Liver (tissue), 9 donors: ENCODE results near the gene ANOS1. TPM values are rescaled to one million over a fixed set of nuclear protein-coding genes. Genes with fewer than 3 reads are reported as not detected.

Source experiments
- DNase-seq: peaks from one replicate; pipeline ENCODE4 v3.0.0-alpha.2; 2017; ENCODE audit warnings: low spot score
- H3K27ac ChIP-seq, 2 donors: one replicate each; pipeline ENCODE4 v1.7.0; 2013; ENCODE audit warnings: inconsistent platforms in 2 of 2, low read length in 2 of 2, control low read depth in 1 of 2, low read depth in 1 of 2, mild to moderate bottlenecking in 1 of 2
- H3K27me3 ChIP-seq, 4 donors: one replicate each; pipeline versions ENCODE4 v1.6.1 to v1.7.0; 2013; ENCODE audit warnings: low read length in 3 of 4, inconsistent platforms in 1 of 4, mild to moderate bottlenecking in 1 of 4, moderate library complexity in 1 of 4; ENCODE audit not compliant: control insufficient read depth in 4 of 4, insufficient read depth in 4 of 4
- H3K36me3 ChIP-seq, 4 donors: one replicate each; pipeline versions ENCODE4 v1.6.1 to v1.7.0; 2013; ENCODE audit warnings: low read length in 3 of 4, mild to moderate bottlenecking in 3 of 4, low read depth in 1 of 4, moderate library complexity in 1 of 4; ENCODE audit not compliant: control insufficient read depth in 4 of 4, insufficient read depth in 3 of 4
- H3K4me1 ChIP-seq, 4 donors: one replicate each; pipeline versions ENCODE4 v1.6.1 to v1.7.0; 2013; ENCODE audit warnings: low read length in 3 of 4, mild to moderate bottlenecking in 3 of 4, moderate library complexity in 1 of 4; ENCODE audit not compliant: control insufficient read depth in 4 of 4, insufficient read depth in 4 of 4
- H3K4me3 ChIP-seq, 3 donors: one replicate each; pipeline versions ENCODE4 v1.6.1 to v1.7.0; 2013; ENCODE audit warnings: low read length in 3 of 3, control low read depth in 1 of 3, low read depth in 1 of 3, mild to moderate bottlenecking in 1 of 3
- H3K9ac ChIP-seq, 2 donors: one replicate each; pipeline ENCODE4 v1.7.0; 2013; ENCODE audit warnings: low read length in 2 of 2, mild to moderate bottlenecking in 2 of 2, moderate library complexity in 2 of 2, control low read depth in 1 of 2, low read depth in 1 of 2
- H3K9me3 ChIP-seq, 4 donors: one replicate each; pipeline versions ENCODE4 v1.6.1 to v1.7.0; 2013; ENCODE audit warnings: low read length in 3 of 4; ENCODE audit not compliant: control insufficient read depth in 4 of 4
- CTCF ChIP-seq: fragments of 150-350 bp; IDR thresholded peaks from 2 replicates; pipeline ENCODE4 v1.5.1; 2017; ENCODE audit warnings: improper control_type of control experiment, low read depth, low read length; ENCODE audit not compliant: missing input control
- FOXA1 ChIP-seq: IDR thresholded peaks from 2 replicates; pipeline ENCODE4 v1.6.1; 2016; ENCODE audit warnings: antibody characterized with exemption
- HNF4G ChIP-seq: IDR thresholded peaks from 2 replicates; pipeline ENCODE4 v1.6.1; 2016; ENCODE audit warnings: antibody characterized with exemption
- JUND ChIP-seq, 2 donors: IDR thresholded peaks; 2 replicates each; pipeline ENCODE4 v1.6.1; 2016; ENCODE audit warnings: antibody characterized with exemption in 2 of 2
- NR2F2 ChIP-seq: IDR thresholded peaks from 2 replicates; pipeline ENCODE4 v1.6.1; 2016; ENCODE audit warnings: antibody characterized with exemption
- RAD21 ChIP-seq, 2 donors: IDR thresholded peaks; 2 replicates each; pipeline ENCODE4 v1.6.1; 2016; ENCODE audit warnings: antibody characterized with exemption in 2 of 2, mild to moderate bottlenecking in 2 of 2
- REST ChIP-seq: IDR thresholded peaks from 2 replicates; pipeline ENCODE4 v1.6.1; 2016; ENCODE audit warnings: antibody characterized with exemption, mild to moderate bottlenecking
- TAF1 ChIP-seq: conservative IDR thresholded peaks from 2 replicates; pipeline ENCODE4 v1.6.1; 2016; ENCODE audit warnings: antibody characterized with exemption, mild to moderate bottlenecking
- YY1 ChIP-seq: IDR thresholded peaks from 2 replicates; pipeline ENCODE4 v1.6.1; 2016; ENCODE audit warnings: antibody characterized with exemption, mild to moderate bottlenecking
- WGBS: extraction: QIAGEN DNeasy Blood & Tissue Kit; methylation state at CpG from one replicate; pipeline ENCODE4 v1.1.7; 2013; 5-methylcytosine and 5-hydroxymethylcytosine counted together
- polyA plus RNA-seq, 2 donors: library from polyadenylated mRNA; stranded (reverse) in 1 of 2; unstranded in 1 of 2; fragments of 200-250 nt in 1 of 2; fragments of >200 nt in 1 of 2; fragmentation: Nextera tagmentation in 1 of 2; extraction: Ambion mirVana in 1 of 2; gene quantifications; one replicate each; pipeline versions ENCODE4 v1.2.1 to v1.2.3, GENCODE V29; 2013 to 2015
- total RNA-seq, 2 donors: library from RNA; depleted of rRNA; stranded (reverse); fragments of >200 nt; gene quantifications; one replicate each; pipeline ENCODE4 v1.2.3, GENCODE V29; 2014
- TF ChIP-seq, protein P1 (sequence below): IDR thresholded peaks from 2 replicates; pipeline ENCODE4 v1.6.1; 2016; ENCODE audit warnings: antibody characterized with exemption
- donor health status: healthy.
- donor health status: healthy.
- donor health status: healthy.
- donor health status: healthy.
- donor health status: healthy.

ANOS1 gene
- total and polyA plus RNA-seq, 4 donors, result 0.08 to 1.6 (median 0.27) TPM

GRCh38 chrX:8738588-8739189 lies 6.8 kb upstream of the ANOS1 start:
- WGBS, result under 1% methylated on average over 7 of the region's 7 CpGs
- DNase-seq, result no peak
- H3K27ac ChIP-seq, result no peak overlapping the region
- H3K27me3 ChIP-seq, result peaks cover 0 to 7% (median 0%) of the 10 kb centered on the region in 4 donors
- H3K9me3 ChIP-seq, result no peaks in the 10 kb centered on the region
- H3K36me3 ChIP-seq, result no peaks in the 10 kb centered on the region
- H3K4me1 ChIP-seq, result no peaks in the 10 kb centered on the region
- H3K9ac ChIP-seq, result no peak overlapping the region
- no peak overlapping the region for H3K4me3 ChIP-seq
- peak; percentile 58 for TF ChIP-seq CTCF
- TF ChIP-seq HNF4G, result no peak
- TF ChIP-seq FOXA1, result no peak
- TF ChIP-seq NR2F2, result no peak
- TF ChIP-seq RAD21 (IDR thresholded peaks at IDR 0.05), result peak; percentile 74 to 85
- no peak for TF ChIP-seq TAF1

GRCh38 chrX:8737883-8738282 lies 5.9 kb upstream of the ANOS1 start:
- Histone ChIP-seq H3K4me3 (no peak overlapping the region), H3K27me3 (peaks cover 0 to 7% (median 0%) of the 10 kb centered on the region in 4 donors), H3K9ac (no peak overlapping the region), H3K4me1 (no peaks in the 10 kb centered on the region), H3K27ac (no peak overlapping the region), H3K36me3 (no peaks in the 10 kb centered on the region), H3K9me3 (no peaks in the 10 kb centered on the region)
- no peak for DNase-seq
- TF ChIP-seq REST, result no peak
- WGBS, result 90% methylated on average over 9 of the region's 9 CpGs

GRCh38 chrX:8730812-8731558 lies 952 bp downstream of the ANOS1 start:
- Histone ChIP-seq H3K9ac (no peak overlapping the region), H3K9me3 (no peaks in the 10 kb centered on the region), H3K36me3 (no peaks in the 10 kb centered on the region), H3K27ac (no peak overlapping the region), H3K27me3 (peaks cover 0 to 5% (median 0%) of the 10 kb centered on the region in 4 donors), H3K4me1 (peaks cover 3 to 21% (median 8%) of the 10 kb centered on the region in 4 donors), H3K4me3 (peak overlapping the region in 2 of 3 donors; percentile 35 to 51)
- 3% methylated on average over 69 of the region's 69 CpGs for WGBS
- TF ChIP-seq FOXA1 (no peak), JUND (IDR thresholded peaks at IDR 0.05) (no peak), YY1 (no peak), NR2F2 (no peak)
- TF ChIP-seq, protein P1, sequence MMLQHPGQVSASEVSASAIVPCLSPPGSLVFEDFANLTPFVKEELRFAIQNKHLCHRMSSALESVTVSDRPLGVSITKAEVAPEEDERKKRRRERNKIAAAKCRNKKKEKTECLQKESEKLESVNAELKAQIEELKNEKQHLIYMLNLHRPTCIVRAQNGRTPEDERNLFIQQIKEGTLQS, result no peak
- no peak for DNase-seq
